HCT116 (cell line): ENCODE results near the gene DNAJC8.

Experiments used
- ATF3 ChIP-seq: IDR thresholded peaks from 2 replicates; pipeline ENCODE4 v1.6.1; 2012
- EZH2phosphoT487 ChIP-seq: fragments of 200-600 bp; IDR thresholded peaks from 2 replicates; pipeline ENCODE4 v1.6.1; 2018; ENCODE audit warnings: antibody characterized with exemption, borderline replicate concordance
- JUND ChIP-seq: IDR thresholded peaks from 2 replicates; pipeline ENCODE4 v1.6.1; 2012
- MAX ChIP-seq: IDR thresholded peaks from 2 replicates; pipeline ENCODE4 v1.6.1; 2012
- POLR2A ChIP-seq: IDR thresholded peaks from 2 replicates; pipeline ENCODE4 v1.7.0; 2011; ENCODE audit warnings: borderline replicate concordance; ENCODE audit not compliant: insufficient read depth, insufficient read length; ENCODE audit errors: extremely low read depth
- POLR2AphosphoS5 ChIP-seq: IDR thresholded peaks from 2 replicates; pipeline ENCODE4 v1.6.1; 2011; ENCODE audit warnings: mild to moderate bottlenecking, low read depth, low read length, moderate library complexity
- RAD21 ChIP-seq: IDR thresholded peaks from 2 replicates; pipeline ENCODE4 v1.6.1; 2012; ENCODE audit warnings: low read depth, mild to moderate bottlenecking
- REST ChIP-seq: IDR thresholded peaks from 2 replicates; pipeline ENCODE4 v1.6.1; 2012; ENCODE audit warnings: low read depth
- YY1 ChIP-seq: IDR thresholded peaks from 2 replicates; pipeline ENCODE4 v1.6.1; 2011; ENCODE audit warnings: low read length, low read depth, moderate library complexity, mild to moderate bottlenecking; ENCODE audit not compliant: insufficient replicate concordance; ENCODE audit errors: extremely low read depth
- ZFX ChIP-seq: fragments of 450-650 bp; IDR thresholded peaks from 2 replicates; pipeline ENCODE4 v1.6.1; 2017
- ZNF274 ChIP-seq: fragments of 200-500 bp; sonication (Bioruptor generic); IDR thresholded peaks from 2 replicates; pipeline ENCODE4 v1.6.1; 2014; ENCODE audit warnings: mild to moderate bottlenecking, low read depth, low read length, inconsistent platforms
- TF ChIP-seq, protein P1 (sequence below), 3 experiments: fragments of 200-600 bp in 1 of 3; sonication (generic) in 1 of 3; IDR thresholded peaks in 2 of 3; conservative IDR thresholded peaks in 1 of 3; 2 replicates each; pipeline ENCODE4 v1.5.1; 2012 to 2017; ENCODE audit warnings: low read depth in 2 of 3, low read length in 2 of 3, antibody characterized with exemption in 1 of 3, borderline replicate concordance in 1 of 3, control low read depth in 1 of 3, mild to moderate bottlenecking in 1 of 3, mixed read lengths in 1 of 3, mixed run types in 1 of 3, moderate library complexity in 1 of 3; ENCODE audit not compliant: insufficient read depth in 1 of 3

DNA sequence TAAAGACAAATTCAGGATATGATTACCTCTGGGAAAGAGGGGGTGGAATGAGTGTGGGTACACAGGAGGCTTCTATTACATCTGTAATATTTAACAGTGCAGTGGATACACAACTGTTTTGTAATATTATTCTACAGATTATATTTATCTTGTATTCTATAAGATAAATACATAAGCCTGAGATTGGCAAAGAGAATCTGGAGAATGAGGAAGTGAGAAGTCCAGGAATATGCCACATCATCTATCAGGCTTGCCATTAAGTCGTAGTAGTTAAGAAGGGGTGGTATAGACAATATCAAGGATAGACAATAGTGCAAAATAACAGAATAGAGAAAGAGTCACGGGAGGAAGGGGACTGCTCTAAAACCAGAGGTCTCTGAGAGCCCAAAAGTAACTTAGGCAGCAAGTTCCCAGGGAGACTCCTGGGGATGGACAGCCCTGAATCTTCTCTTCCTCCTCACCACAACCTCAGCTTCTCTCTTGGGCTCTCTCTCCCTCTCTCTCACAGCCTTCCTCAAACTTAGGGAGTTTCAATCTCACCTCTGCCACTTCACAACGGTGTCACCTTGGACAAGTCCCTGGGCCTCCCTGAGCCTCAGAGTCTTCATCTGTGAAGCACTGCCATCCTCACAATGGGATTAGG lies 42.4 kb downstream of the DNAJC8 start:
- TF ChIP-seq POLR2A (no peak), RAD21 (no peak), ATF3 (no peak), ZFX (no peak), POLR2AphosphoS5 (no peak), EZH2phosphoT487 (no peak), JUND (no peak), REST (no peak), ZNF274 (no peak), MAX (no peak), YY1 (no peak)
- TF ChIP-seq, protein P1, sequence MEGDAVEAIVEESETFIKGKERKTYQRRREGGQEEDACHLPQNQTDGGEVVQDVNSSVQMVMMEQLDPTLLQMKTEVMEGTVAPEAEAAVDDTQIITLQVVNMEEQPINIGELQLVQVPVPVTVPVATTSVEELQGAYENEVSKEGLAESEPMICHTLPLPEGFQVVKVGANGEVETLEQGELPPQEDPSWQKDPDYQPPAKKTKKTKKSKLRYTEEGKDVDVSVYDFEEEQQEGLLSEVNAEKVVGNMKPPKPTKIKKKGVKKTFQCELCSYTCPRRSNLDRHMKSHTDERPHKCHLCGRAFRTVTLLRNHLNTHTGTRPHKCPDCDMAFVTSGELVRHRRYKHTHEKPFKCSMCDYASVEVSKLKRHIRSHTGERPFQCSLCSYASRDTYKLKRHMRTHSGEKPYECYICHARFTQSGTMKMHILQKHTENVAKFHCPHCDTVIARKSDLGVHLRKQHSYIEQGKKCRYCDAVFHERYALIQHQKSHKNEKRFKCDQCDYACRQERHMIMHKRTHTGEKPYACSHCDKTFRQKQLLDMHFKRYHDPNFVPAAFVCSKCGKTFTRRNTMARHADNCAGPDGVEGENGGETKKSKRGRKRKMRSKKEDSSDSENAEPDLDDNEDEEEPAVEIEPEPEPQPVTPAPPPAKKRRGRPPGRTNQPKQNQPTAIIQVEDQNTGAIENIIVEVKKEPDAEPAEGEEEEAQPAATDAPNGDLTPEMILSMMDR (IDR thresholded peaks at IDR 0.05 in 2 of 3, conservative IDR thresholded peaks at IDR 0.05 in 1 of 3; ENCODE audit: borderline replicate concordance in 1 of 3, insufficient read depth in 1 of 3, low read depth in 2 of 3, low read length in 2 of 3), result no peak
